Measurements from ENCODE around the gene SERP2.

SERP2 gene

DNA sequence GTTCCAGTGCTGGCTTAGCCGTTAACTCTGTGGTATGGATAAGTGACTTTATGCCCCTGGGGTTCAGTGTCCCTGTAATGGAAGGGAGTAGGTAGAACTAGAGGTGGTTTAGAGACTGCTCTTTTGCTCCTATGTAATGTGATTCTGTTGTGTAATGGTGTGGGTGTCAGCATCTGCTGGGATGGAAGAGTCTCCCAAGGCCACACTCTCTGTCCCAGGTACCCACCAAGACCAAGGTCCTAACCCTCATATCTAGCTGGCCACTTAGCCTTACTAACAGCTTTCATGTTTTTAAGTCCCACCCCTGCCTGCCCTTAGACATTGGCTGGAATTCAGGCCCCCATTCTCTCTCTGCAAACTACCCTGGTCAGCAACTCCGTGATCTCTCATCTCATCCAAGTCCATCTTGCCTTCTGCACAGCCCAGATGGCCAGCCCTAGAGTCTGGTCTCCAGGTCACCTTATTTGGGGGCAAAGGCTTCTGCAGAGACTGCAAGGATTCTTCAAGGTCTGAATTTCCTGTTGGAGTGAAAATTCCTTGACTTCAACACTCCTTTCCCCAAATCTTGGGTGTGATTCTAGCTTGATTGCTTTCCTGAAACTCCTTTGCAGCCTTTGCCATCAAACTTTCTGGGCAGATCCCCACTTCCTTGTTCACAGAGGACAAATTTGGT, 48.4 kb downstream of the SERP2 start:
- TF ChIP-seq CTCF (IDR thresholded peaks at IDR 0.05; ENCODE audit: insufficient read depth, low read depth, low read length, missing control alignments), result no peak
- no peak overlapping the region for H3K4me3 ChIP-seq (ENCODE audit: low read length)
- no peak for DNase-seq (ENCODE audit: low read depth)

- H3K4me3 ChIP-seq (ENCODE audit: low read length), result no peak overlapping the region
- no peak for TF ChIP-seq CTCF (IDR thresholded peaks at IDR 0.05; ENCODE audit: insufficient read depth, low read depth, low read length, missing control alignments)
- DNase-seq (ENCODE audit: low read depth), result no peak
Observed at GRCh38 chr13:44422755-44423643, 49.4 kb downstream of the SERP2 start.

GRCh38 chr13:44423824-44424223, 50.2 kb downstream of the SERP2 start:
- no peak overlapping the region for H3K4me3 ChIP-seq (ENCODE audit: low read length)

DNA sequence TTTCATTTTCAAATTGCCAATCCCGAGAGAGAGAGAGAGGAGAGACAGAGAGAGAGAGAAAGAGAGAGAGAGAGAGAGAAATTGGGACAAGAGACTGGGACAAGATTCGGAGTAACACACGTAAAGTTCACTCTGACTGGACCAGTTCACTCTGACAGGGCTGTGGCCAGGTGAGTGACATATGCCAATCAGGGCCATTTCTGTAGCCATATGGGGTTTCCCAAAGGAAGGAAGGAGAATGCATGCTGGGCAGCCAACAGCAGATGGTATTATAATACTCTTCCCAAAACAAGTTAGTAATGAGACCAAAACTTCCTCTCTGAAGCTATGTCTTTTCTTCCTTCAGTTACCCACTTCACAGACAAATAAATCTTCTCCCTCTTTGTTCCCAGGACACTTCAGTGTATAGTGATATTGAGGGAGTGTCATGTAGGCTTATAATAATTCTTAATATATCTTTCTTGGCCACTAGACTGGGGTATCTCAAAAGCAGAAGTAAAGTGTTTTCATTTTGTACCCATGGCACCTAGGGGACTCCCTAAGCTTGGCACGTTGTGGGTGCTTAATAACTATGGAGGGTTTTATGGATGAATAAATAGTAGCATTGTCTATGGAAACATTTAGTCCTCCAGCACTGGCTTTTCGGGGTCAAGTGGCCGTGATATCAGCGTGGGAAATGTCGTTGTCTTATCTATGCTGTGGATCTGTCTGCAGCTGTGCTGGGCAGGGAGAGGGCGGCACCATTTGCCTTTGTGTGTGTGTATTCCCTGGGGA, 51.6 kb downstream of the SERP2 start:
- no peak for TF ChIP-seq CTCF (IDR thresholded peaks at IDR 0.05; ENCODE audit: insufficient read depth, low read depth, low read length, missing control alignments)
- DNase-seq (ENCODE audit: low read depth), result no peak
- no peak overlapping the region for H3K4me3 ChIP-seq (ENCODE audit: low read length)

More at GRCh38 chr13:44423824-44424223, 50.2 kb downstream of the SERP2 start:
- no peak for DNase-seq (ENCODE audit: low read depth)
- no peak for TF ChIP-seq CTCF (IDR thresholded peaks at IDR 0.05; ENCODE audit: insufficient read depth, low read depth, low read length, missing control alignments)

- no peak overlapping the region for H3K4me3 ChIP-seq (ENCODE audit: low read length)
- TF ChIP-seq CTCF (IDR thresholded peaks at IDR 0.05; ENCODE audit: insufficient read depth, low read depth, low read length, missing control alignments), result no peak
- DNase-seq (ENCODE audit: low read depth), result no peak
Observed at GRCh38 chr13:44425815-44426078, 52.1 kb downstream of the SERP2 start.

GRCh38 chr13:44426461-44426860, 52.8 kb downstream of the SERP2 start:
- no peak for DNase-seq (ENCODE audit: low read depth)
- no peak for TF ChIP-seq CTCF (IDR thresholded peaks at IDR 0.05; ENCODE audit: insufficient read depth, low read depth, low read length, missing control alignments)
- no peak overlapping the region for H3K4me3 ChIP-seq (ENCODE audit: low read length)
